ENCODE measurements around the gene NUDT22. TPM values are rescaled to one million over a fixed set of nuclear protein-coding genes. Genes with fewer than 3 reads are reported as not detected.

The NUDT22 gene
- total RNA-seq, 1 experiment from 2014 or later: 70.0 TPM

DNA sequence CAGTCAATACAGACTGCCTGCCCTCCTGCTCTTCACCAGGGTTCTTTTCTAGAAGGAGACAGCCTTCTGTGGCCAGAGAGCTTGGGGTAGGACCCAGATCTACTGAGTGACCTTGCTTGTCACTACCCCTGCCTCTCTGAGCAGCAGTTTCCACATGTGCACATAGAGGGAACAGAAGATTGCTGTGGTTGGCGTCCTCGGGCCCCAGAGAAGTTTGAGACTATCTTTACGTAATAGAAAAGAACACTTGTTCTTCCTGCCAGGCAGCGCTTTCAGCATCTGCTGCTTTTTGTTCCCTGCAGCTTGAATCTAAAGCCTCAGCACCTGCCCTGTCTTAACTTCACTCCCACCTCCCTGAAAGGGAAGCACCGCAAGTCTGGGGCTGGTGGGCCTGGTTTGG lies 12.9 kb downstream of the NUDT22 start:
- peaks cover 50% of the 10 kb centered on the region for H3K4me1 ChIP-seq (ENCODE audit: low read length)
- H3K4me3 ChIP-seq (ENCODE audit: low read length): no peak overlapping the region
- peaks cover 10% of the 10 kb centered on the region; the same call in 1 of the 2 replicates for H3K36me3 ChIP-seq (ENCODE audit: insufficient read depth, low read length)
- H3K27me3 ChIP-seq (ENCODE audit: low read length): no peaks in the 10 kb centered on the region
- no peaks in the 10 kb centered on the region for H3K9me3 ChIP-seq (ENCODE audit: low read length)
- H3K79me2 ChIP-seq (ENCODE audit: low read length): peaks cover 28% of the 10 kb centered on the region
- H3K27ac ChIP-seq (ENCODE audit: low read length): peak overlapping the region; percentile 55
- no peaks in the 10 kb centered on the region for H3K9me2 ChIP-seq (replicated peaks; ENCODE audit: insufficient read depth, low read length)
- H3K9ac ChIP-seq (ENCODE audit: low read length): peak overlapping the region; percentile 28
- no peak overlapping the region for H2AFZ ChIP-seq (ENCODE audit: low read length)
- no peak for DNase-seq
- H3K4me2 ChIP-seq (ENCODE audit: low read depth, low read length, poor library complexity, severe bottlenecking): peak overlapping the region; percentile 80
- peaks cover 7% of the 10 kb centered on the region; the same call in 1 of the 2 replicates for H4K20me1 ChIP-seq (ENCODE audit: insufficient read depth, low read depth, low read length)

DNA sequence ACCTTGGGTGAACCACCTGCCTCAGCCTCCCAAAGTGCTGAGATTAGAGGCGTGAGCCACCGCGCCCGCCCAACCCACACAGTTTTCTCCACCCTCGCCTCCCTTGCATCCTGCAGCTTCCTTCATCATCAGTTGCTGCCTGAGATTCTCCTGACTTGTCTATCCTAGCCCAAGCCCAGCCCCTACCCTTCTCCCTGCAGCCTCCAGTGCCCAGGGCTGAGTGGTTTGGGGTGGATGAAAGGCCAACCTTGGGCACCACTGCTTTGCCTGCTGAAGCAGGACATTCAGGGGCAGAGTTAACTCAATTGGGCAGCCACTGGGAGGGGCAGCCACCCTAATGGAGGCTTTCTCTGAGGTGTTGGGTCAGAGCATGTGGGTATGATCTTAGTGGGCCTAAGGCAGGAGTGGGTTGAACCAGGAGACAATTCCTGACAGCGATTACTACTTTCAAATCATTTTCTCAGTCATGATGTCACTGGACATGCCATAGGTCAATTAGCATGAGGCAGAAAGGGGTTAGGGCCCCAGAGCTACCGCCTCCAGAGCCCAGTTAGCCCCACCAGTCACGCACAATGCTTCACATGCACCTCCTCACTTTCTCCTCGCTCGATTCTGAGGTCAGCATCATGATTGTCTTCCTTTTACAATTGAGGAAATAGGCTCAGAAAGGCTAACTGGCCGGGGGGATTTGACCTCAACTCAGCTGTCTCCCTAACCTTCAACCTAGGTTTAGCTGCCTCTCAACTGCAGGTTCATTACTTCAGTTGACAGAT lies 13.8 kb downstream of the NUDT22 start:
- Histone ChIP-seq H2AFZ (ENCODE audit: low read length) (no peak overlapping the region), H3K9me2 (replicated peaks; ENCODE audit: insufficient read depth, low read length) (no peaks in the 10 kb centered on the region), H3K27ac (ENCODE audit: low read length) (peak overlapping the region; percentile 81), H3K4me1 (ENCODE audit: low read length) (peaks cover 57% of the 10 kb centered on the region), H3K36me3 (ENCODE audit: insufficient read depth, low read length) (peaks cover 10% of the 10 kb centered on the region; the same call in 1 of the 2 replicates), H3K79me2 (ENCODE audit: low read length) (peaks cover 29% of the 10 kb centered on the region), H4K20me1 (ENCODE audit: insufficient read depth, low read depth, low read length) (peaks cover 8% of the 10 kb centered on the region; the same call in 1 of the 2 replicates), H3K4me3 (ENCODE audit: low read length) (peak overlapping the region; percentile 85), H3K9ac (ENCODE audit: low read length) (peak overlapping the region; percentile 88), H3K4me2 (ENCODE audit: low read depth, low read length, poor library complexity, severe bottlenecking) (peak overlapping the region; percentile 80), H3K27me3 (ENCODE audit: low read length) (no peaks in the 10 kb centered on the region), H3K9me3 (ENCODE audit: low read length) (no peaks in the 10 kb centered on the region)
- DNase-seq: peak; percentile 85

DNA sequence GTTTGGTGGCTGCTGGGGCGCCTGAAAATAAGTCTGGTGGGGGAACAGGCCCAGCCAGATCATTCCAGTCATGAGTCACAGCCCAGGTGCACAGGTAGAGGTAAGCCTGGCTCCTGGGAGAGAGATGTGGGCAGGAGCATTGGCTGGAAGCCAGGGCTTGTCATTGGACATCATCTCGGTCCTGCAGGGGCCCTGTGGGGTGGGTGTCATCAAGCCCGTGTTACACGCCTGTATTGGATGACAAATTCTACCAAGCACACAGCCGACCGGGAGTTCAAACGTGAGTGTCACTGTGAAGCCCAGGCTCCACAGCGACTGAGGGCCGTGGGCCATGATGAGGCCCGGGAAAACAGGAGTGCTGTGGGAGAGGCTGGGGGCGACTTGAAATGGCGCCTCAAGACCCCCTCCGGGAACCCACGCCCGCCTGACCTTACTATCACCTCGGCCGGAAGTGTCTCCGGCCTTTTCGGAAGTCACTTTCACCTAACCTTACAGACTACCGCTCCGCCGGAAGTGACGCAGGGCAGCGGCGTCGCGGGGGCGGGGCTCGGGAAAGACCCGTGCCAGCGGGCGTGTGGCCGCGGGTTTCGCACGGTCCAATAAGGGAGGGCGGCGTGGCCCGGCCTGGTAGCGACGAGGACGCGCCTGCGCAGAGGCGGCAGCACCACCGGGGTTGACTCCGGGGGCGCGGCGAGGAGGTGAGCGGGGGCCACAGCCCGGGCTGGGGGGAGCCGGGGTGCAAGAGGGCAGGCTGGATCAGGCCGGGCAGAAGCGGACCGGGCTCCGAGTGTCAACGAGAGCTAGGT lies 14.6 kb downstream of the NUDT22 start, which contains the start of gene FKBP2:
FKBP2 (plus strand) TSS at position 661 of the 806 bp plus-strand sequence. CDS start 1,293 bp downstream, outside the sequence.
- DNase-seq: peak; percentile 99
- Histone ChIP-seq H3K9ac (ENCODE audit: low read length) (peak within 1 kb of the TSS; percentile 93), H3K36me3 (ENCODE audit: insufficient read depth, low read length) (peaks cover 10% of the 10 kb centered on the region; the same call in 1 of the 2 replicates), H3K4me3 (ENCODE audit: low read length) (peak within 1 kb of the TSS; percentile 85), H4K20me1 (ENCODE audit: insufficient read depth, low read depth, low read length) (peaks cover 6% of the 10 kb centered on the region; the same call in 1 of the 2 replicates), H3K79me2 (ENCODE audit: low read length) (peaks cover 29% of the 10 kb centered on the region), H2AFZ (ENCODE audit: low read length) (no peak within 1 kb of the TSS), H3K4me2 (ENCODE audit: low read depth, low read length, poor library complexity, severe bottlenecking) (peak within 1 kb of the TSS; percentile 80), H3K9me2 (replicated peaks; ENCODE audit: insufficient read depth, low read length) (no peaks in the 10 kb centered on the region), H3K9me3 (ENCODE audit: low read length) (no peaks in the 10 kb centered on the region), H3K4me1 (ENCODE audit: low read length) (peaks cover 57% of the 10 kb centered on the region), H3K27ac (ENCODE audit: low read length) (peak within 1 kb of the TSS; percentile 84), H3K27me3 (ENCODE audit: low read length) (no peaks in the 10 kb centered on the region)

DNA sequence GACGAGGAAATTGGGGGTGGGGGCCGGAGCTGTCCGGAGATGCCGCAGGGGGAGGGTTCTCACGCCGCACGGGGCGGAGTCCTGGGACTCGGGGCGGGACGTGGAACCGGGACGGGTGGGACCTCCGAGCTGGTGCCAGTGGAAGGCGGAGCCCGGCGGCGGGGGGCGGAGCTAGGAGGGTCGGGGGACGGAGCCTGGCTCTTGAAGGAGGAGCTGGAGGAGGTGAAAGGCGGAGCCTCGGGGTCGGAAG lies 15.1 kb downstream of the NUDT22 start:
- H3K9ac ChIP-seq (ENCODE audit: low read length): peak overlapping the region; percentile 88
- peak overlapping the region; percentile 85 for H3K4me3 ChIP-seq (ENCODE audit: low read length)
- H3K9me2 ChIP-seq (replicated peaks; ENCODE audit: insufficient read depth, low read length): no peaks in the 10 kb centered on the region
- H3K27me3 ChIP-seq (ENCODE audit: low read length): no peaks in the 10 kb centered on the region
- peak overlapping the region; percentile 81 for H3K27ac ChIP-seq (ENCODE audit: low read length)
- peaks cover 54% of the 10 kb centered on the region for H3K4me1 ChIP-seq (ENCODE audit: low read length)
- H4K20me1 ChIP-seq (ENCODE audit: insufficient read depth, low read depth, low read length): peaks cover 6% of the 10 kb centered on the region; the same call in 1 of the 2 replicates
- DNase-seq: peak; percentile 100
- H3K9me3 ChIP-seq (ENCODE audit: low read length): no peaks in the 10 kb centered on the region
- peaks cover 29% of the 10 kb centered on the region for H3K79me2 ChIP-seq (ENCODE audit: low read length)
- H3K36me3 ChIP-seq (ENCODE audit: insufficient read depth, low read length): peaks cover 10% of the 10 kb centered on the region; the same call in 1 of the 2 replicates
- peak overlapping the region; percentile 80 for H3K4me2 ChIP-seq (ENCODE audit: low read depth, low read length, poor library complexity, severe bottlenecking)
- no peak overlapping the region for H2AFZ ChIP-seq (ENCODE audit: low read length)

DNA sequence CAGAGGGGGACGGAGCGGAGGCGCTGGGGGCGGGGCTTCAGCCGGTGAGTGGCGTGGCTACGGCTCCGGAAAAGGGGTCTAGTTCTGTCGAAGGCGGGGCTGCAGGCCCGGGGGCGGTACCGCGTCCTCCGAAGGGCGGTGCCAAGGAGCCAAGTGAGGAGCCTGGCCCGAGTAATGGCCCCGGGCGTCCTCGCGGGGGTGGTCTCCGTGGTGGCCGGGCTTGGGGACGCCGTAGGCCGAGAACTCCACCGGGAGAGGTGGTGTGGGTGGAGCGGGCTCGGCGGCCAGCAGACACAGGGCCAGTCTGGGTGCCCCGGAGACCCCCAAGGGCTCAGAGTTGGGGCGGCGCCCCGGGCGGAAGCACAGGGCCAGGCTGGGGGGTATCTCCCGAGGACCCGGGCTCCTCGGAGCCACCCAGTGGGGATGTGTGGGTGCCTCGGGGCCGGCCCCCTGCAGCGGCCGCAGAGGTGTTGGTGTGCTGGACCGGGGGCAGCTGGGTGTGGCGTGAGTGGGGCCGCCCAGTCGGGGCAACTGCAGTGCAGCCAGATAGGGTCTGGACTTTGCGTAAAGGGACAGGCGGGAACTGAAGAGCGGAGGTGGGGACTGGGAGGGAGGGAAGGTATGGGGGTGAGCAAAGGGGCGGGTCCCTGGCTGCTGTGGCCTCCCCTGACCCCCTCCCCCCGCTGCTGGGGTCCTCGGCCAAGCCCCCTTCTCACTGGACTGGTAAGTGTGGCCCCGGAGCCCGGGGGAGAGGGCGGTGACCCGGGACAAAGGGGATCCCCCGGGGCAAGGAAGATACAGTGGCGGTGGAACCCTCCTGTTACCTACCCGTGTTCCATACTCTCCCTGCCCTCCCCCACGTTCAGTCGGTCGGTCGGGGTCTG lies 15.7 kb downstream of the NUDT22 start:
- H3K4me1 ChIP-seq (ENCODE audit: low read length): peaks cover 54% of the 10 kb centered on the region
- peaks cover 30% of the 10 kb centered on the region for H3K79me2 ChIP-seq (ENCODE audit: low read length)
- H3K27me3 ChIP-seq (ENCODE audit: low read length): no peaks in the 10 kb centered on the region
- H3K9me2 ChIP-seq (replicated peaks; ENCODE audit: insufficient read depth, low read length): no peaks in the 10 kb centered on the region
- DNase-seq: peak; percentile 87
- peak overlapping the region; percentile 84 for H3K27ac ChIP-seq (ENCODE audit: low read length)
- peak overlapping the region; percentile 80 for H3K4me2 ChIP-seq (ENCODE audit: low read depth, low read length, poor library complexity, severe bottlenecking)
- no peaks in the 10 kb centered on the region for H3K9me3 ChIP-seq (ENCODE audit: low read length)
- peak overlapping the region; percentile 93 for H3K9ac ChIP-seq (ENCODE audit: low read length)
- peaks cover 6% of the 10 kb centered on the region; the same call in 1 of the 2 replicates for H4K20me1 ChIP-seq (ENCODE audit: insufficient read depth, low read depth, low read length)
- H3K36me3 ChIP-seq (ENCODE audit: insufficient read depth, low read length): peaks cover 10% of the 10 kb centered on the region; the same call in 1 of the 2 replicates
- peak overlapping the region; percentile 85 for H3K4me3 ChIP-seq (ENCODE audit: low read length)
- H2AFZ ChIP-seq (ENCODE audit: low read length): peak overlapping the region; percentile 30; the same call in 1 of the 2 replicates

DNA sequence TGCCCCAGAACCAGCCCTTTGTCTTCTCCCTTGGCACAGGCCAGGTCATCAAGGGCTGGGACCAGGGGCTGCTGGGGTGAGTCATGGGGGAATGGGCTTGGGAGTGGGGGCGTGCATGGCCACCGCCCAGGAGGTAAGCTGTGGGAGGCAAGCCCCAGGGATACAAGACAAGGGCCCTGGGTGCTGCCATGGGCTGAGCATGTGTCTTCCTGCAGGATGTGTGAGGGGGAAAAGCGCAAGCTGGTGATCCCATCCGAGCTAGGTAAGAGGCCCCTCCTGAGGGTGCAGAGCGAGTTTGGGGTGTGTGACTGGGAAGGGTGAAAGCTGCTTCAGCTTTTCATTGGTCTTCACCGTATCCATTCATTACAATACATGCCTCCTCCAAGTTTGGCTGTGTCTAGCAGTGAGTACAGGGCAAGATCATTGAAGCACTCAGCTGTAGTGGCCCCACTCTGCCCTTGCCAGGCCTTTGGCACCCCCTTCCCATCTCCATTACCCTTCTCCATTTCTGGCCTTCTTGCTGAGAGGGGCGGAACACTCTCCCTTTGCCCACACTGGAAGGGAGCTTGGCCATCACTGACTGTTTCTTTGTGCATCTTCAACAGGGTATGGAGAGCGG lies 17.3 kb downstream of the NUDT22 start:
- peak overlapping the region; percentile 80 for H3K4me2 ChIP-seq (ENCODE audit: low read depth, low read length, poor library complexity, severe bottlenecking)
- DNase-seq: peak; percentile 59
- H3K4me3 ChIP-seq (ENCODE audit: low read length): peak overlapping the region; percentile 85
- 0 out of 2 replicates have a peak overlapping the region, but pooled peaks have one; percentile 84 for H3K27ac ChIP-seq (ENCODE audit: low read length)
- no peak overlapping the region for H2AFZ ChIP-seq (ENCODE audit: low read length)
- H3K4me1 ChIP-seq (ENCODE audit: low read length): peaks cover 66% of the 10 kb centered on the region
- peak overlapping the region; percentile 93 for H3K9ac ChIP-seq (ENCODE audit: low read length)
- H3K9me3 ChIP-seq (ENCODE audit: low read length): no peaks in the 10 kb centered on the region
- H3K36me3 ChIP-seq (ENCODE audit: insufficient read depth, low read length): peaks cover 4% of the 10 kb centered on the region; the same call in 1 of the 2 replicates
- peaks cover 6% of the 10 kb centered on the region; the same call in 1 of the 2 replicates for H4K20me1 ChIP-seq (ENCODE audit: insufficient read depth, low read depth, low read length)
- peaks cover 30% of the 10 kb centered on the region for H3K79me2 ChIP-seq (ENCODE audit: low read length)
- H3K27me3 ChIP-seq (ENCODE audit: low read length): no peaks in the 10 kb centered on the region
- H3K9me2 ChIP-seq (replicated peaks; ENCODE audit: insufficient read depth, low read length): no peaks in the 10 kb centered on the region

DNA sequence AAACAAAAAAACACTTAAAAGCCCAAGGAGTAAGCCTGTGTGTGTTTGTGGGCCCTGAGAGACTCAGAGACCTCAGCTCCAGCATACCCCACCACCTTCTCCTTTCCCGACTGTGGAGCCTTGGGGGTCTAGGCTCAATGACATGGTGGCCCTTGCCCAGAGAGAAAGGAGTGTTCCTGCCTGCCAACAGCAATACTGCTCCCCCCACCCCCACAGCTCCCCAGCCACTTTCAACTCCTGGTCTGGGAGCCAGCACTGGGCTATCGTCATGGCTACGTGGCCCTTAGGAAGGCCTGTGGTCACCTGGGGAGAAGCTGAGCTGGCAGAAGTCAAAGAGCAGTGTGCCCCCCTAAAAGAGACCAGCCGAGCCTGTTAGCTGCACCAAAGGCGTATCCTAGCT lies 18.0 kb downstream of the NUDT22 start:
- peak overlapping the region; percentile 93; the same call in 1 of the 2 replicates for H3K9ac ChIP-seq (ENCODE audit: low read length)
- peaks cover 6% of the 10 kb centered on the region; the same call in 1 of the 2 replicates for H4K20me1 ChIP-seq (ENCODE audit: insufficient read depth, low read depth, low read length)
- H3K4me3 ChIP-seq (ENCODE audit: low read length): no peak overlapping the region
- DNase-seq: peak; percentile 43
- no peaks in the 10 kb centered on the region for H3K27me3 ChIP-seq (ENCODE audit: low read length)
- peaks cover 30% of the 10 kb centered on the region for H3K79me2 ChIP-seq (ENCODE audit: low read length)
- peak overlapping the region; percentile 80 for H3K4me2 ChIP-seq (ENCODE audit: low read depth, low read length, poor library complexity, severe bottlenecking)
- H2AFZ ChIP-seq (ENCODE audit: low read length): no peak overlapping the region
- H3K36me3 ChIP-seq (ENCODE audit: insufficient read depth, low read length): peaks cover 4% of the 10 kb centered on the region; the same call in 1 of the 2 replicates
- H3K9me2 ChIP-seq (replicated peaks; ENCODE audit: insufficient read depth, low read length): no peaks in the 10 kb centered on the region
- 0 out of 2 replicates have a peak overlapping the region, but pooled peaks have one; percentile 3 for H3K27ac ChIP-seq (ENCODE audit: low read length)
- H3K4me1 ChIP-seq (ENCODE audit: low read length): peaks cover 60% of the 10 kb centered on the region
- no peaks in the 10 kb centered on the region for H3K9me3 ChIP-seq (ENCODE audit: low read length)

Data from Karpas-422 (cell line).